Fibroblast of skin of back (primary cell): ENCODE results near the gene DENND1C.

Experiments used
- DNase-seq: peaks from one replicate; pipeline ENCODE4 v3.0.0-alpha.2; 2013

Gene DENND1C

DNA sequence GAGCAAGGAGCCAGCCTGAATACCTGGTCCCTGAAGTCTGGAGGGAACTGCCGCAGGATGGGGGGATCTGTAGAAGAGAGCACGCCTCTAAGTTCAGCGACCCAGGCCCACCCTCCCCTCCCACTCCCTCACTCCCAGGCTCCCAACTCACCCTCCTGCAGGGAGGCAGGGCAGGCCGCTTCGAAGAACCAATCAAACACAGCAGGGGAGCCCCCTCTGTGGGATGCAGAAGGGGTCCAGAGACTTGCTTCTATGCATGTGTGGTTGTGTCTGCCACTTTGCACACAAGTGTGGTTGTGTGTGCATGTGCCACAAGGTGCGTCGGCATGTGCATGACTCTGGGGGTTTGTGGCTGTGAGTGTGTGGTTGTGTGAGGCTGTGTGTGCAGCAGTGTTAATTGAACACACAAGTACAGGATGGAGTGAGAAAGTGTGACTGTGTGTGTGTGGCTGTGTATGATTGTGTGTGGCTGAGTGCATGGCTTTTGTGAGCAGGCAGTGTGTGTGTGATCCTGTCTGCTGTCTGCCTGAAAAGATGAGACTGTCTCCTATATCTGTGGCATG, 1.7 kb downstream of the DENND1C start:
- DNase-seq, result no peak

DNA sequence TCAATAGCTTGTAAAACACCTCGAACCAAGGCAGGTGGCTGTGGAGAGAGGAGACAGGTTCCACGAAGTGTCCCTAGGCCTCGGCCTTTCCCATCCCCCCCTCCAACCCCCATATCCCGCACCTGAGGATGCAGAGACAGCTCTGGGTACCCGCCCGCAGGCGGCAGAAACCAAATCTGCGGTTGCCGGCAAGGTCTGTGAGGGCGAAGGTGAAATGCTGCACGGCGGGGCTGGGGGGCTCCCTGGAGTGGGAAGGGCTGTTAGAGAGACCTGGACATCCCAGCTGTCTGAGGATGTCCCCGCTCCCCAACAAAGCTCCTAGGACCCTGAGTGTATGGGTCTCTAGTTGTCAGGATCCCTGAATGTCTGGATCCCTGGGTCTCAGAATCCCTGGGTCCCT, 2.8 kb downstream of the DENND1C start:
- no peak for DNase-seq

DNA sequence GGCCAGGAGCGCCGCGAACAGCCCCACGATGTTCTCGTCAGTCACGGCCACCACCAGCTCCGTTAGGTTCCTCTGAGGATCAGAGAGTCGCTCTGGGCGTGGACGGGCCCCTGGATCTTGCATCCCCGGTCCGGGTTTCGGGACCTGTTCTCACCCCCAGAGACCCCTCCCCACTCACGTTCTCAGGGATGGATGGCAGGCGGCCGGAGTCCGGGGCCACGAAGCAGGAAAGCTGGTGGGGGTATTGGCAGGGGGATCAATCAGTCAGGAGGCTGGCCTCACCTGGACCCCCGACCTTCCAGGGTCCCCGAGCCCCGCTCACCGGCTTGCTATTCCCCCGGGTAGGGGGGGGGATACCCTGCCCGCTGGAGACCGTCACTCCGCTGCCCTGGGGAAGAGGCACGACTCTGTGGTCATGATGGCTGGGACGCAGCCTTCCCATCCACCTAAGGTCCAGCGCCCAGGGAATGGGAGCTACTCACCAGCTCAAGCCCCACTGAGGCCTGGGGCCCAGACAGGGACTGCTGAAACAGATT, 4.6 kb downstream of the DENND1C start:
- DNase-seq, result no peak

DNA sequence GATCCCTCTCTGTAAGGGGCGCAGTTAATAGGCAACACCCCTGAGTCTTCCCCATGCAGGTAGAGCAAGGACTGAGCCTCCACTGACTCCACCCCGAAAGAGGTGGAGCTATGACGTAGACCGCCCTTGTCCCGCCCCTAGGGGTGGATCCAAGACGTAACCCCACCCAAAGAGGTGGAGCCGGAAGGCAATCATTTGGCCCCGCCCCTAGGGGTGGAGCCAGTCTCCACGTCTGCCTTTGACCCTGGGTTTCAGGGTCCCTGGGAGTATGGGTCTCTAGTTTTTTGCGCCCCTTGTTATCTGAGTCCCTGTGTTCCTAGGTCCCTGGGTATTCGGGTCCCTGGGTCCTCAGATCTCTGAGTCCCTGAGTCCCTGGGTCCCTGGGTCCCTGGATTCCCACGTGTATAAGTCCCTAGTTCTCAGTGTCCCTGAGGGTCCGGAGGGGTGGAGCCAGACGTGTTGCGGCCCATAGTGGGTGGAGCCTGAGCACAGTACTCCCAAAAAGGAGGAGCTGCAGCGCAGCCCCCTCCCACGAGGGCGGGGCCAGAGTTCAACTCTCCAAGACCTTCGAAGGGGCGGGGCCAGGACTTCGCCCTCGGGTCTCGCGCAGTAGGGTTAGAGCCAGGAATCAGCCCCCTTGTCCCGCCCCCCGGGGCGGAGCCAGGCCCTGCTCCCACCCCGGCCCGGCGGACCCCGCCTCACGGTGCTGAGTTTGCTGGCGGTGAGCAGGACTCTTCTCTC, 5.3 kb downstream of the DENND1C start:
- peak; percentile 43 for DNase-seq

DNA sequence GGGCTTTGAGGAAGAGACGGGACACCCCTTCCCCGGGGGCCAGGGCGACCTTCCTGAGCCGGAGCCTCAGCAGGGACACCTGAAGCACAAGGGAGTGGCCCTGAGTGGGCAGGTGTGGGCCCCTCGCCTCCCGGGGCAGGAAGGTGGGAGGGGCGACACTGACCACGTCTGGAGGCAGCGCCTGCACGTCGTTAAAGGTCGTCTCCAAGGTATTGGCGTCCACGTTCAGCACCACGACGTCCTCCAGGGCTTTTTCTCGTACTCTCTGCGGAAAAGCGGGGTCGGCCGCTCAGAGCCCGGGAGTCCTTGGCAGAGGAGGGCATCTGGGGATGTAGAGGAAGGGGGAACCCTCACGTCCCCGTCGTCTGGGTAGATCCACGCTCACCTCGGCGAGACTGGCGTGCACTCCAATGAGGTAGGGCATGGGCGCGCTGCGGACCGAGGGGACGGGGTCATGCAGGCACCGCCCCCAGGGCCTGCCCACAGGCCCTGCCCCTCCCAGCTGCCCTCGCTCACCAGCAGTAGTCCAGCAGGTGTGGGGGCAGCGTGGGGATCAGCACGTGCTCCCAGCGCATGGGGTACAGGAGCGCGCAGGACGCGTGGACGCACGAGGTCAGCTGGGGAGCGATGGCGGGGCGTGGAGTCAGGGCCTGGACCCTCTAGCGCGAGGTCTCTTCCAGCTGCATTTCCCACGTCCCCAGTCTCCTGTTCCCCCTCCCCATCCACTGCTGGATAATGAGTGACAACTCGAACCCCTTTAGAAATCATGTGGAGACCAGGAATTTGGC, 6.1 kb downstream of the DENND1C start:
- no peak for DNase-seq

DNA sequence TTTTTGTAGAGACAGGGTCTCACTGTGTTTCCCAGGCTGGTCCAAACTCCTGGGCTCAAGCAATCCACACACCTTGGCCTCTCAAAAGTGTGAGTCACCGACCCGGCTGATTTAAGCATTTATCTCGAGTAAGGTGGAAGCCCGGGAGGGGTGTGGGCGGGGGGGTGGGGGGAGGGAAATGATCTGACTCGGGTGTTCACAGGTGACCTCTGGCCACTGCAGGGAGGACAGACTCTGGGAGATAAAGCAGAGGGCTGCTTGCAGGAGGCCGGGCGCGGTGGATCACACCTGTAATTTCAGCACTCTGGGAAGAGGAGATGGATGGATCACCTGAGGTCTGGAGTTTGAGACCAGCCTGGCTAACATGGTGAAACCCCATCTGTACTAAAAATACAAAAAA, 7.9 kb downstream of the DENND1C start:
- no peak for DNase-seq

DNA sequence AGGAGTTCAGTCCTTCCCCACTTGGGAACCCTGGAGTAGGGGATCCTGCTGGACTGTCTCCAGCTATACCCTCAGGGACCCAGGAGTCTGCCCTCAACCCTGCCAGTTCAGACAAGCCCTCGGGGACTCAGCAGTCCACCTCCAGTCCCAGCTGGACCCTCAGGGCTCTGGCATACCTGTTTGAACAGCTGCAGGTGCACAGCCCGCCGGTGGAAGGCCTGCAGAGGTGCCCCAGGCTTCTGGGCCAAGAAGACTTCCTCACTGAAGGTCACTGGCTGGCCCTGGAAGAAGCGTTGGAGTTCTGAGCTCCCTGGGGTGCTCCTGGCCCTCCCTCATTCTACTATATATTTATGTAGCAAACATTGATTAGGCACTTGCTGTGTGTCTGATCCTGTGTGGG, 8.9 kb downstream of the DENND1C start:
- DNase-seq, result no peak

DNA sequence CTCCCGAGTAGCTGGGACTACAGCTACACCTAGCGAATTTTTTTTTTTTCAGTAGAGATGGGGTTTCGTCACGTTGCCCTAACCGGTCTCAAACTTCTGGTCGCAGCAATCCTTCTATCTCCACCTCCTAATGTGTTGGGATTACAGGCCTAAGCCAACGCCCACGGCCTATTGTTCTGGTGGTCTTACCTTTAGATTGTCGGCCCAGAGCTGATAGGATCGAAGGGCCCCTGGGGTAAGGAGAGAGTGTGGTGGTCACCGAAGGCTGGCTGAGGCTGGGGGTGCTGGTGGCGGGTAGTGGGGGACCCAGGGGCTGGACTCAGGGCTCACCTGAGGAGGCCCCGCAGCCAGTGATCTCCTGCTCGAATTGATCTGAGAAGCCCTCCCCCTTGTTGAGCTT, 10.5 kb downstream of the DENND1C start:
- no peak for DNase-seq

DNA sequence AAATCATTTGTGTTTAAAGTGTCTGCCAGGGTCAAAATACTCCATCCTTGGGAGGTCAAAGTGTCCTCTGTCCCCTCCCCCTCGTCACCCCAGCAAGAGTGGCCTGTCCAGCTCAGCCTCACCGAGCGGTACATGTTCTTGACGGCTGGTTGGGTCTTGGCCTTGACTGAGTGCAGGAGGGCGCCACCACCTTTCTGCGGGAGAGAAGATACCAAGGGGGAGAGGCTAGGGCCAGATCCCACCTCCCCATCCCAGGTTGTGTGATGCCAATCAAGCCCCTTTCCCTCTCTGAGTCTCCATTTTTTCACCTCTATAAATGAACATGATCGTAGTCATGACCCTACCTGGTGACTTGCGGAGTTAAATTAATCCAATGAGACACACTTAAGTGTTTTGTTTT, 11.4 kb downstream of the DENND1C start:
- no peak for DNase-seq

DNA sequence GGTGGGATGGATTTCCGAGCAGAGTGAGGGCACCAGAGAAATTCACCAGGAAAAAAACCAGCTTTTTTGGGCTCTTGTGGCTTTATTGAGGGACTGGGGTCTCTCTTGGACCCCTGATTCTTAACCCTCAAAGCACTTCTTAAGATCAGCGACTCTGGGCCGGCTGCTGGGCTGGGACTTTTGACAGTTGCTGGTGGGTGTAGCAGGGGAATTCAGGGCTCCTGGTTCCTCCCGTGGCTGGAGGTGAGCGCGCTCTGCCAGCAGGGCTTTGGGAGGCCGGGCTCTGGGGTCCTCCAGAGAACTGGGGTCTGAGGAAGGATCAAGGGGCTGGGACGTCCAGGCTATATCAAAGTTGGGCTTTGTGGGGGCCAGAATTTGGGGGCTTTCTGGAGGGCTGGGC, 14.2 kb downstream of the DENND1C start:
- no peak for DNase-seq

DNA sequence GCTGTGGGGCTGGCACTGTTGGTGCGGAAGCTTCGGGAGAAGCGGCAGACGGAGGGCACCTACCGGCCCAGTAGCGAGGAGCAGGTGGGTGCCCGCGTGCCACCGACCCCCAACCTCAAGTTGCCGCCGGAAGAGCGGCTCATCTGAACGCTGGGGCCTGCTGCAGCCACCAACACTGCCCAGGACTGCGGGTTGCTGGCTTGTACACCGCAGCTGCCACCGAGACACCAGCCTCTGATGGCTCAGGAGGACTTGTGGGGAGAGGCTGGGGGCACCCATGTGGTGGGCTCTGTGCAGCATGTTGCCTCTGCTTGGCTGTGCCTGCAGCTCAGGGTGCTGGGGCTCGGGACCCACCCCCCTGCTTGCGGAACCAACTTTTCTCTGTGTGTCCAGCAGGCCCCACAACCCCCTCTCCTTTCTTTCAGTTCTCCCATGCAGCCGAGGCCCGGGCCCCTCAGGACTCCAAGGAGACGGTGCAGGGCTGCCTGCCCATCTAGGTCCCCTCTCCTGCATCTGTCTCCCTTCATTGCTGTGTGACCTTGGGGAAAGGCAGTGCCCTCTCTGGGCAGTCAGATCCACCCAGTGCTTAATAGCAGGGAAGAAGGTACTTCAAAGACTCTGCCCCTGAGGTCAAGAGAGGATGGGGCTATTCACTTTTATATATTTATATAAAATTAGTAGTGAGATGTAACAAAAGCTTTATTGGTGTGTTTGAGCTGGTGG, 14.9 kb downstream of the DENND1C start:
- no peak for DNase-seq

DNA sequence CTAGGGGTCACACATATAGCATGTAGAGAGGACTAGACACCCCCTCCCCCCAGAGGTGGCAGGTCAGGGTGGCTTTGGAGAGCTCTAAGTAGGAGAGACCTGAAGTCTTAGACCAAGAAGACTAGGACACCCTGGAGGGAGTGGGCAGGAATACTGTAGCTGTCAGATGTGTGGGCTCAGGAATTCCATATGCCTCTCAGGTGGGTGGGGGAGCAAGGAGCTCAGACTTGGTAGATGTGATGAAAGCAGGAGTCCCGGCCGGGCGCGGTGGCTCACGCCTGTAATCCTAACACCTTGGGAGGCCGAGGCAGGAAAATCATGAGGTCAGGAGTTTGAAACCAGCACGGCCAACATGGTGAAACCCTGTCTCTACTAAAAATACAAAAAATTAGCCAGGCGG, 15.9 kb downstream of the DENND1C start:
- DNase-seq, result no peak

DNA sequence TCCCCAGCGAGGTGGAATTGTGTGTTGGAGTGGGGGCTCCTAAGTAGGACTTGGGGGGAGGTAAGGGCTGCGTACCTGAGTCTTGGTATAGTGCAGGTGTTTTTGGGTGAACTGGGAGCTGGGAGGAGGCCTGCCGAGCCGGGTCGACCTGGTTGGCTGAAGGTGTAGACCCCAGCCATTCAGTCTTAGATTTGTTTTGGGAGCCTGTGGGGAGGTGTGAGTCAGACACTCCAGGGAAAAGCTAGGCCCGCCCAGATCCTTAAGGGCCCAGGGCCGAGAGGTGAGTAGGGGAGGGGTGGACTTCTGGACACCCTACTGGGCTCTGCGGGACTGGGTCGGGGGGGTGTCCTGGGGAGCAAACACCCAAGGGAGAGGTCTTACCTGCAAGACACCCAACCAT, 16.6 kb downstream of the DENND1C start:
- no peak for DNase-seq

DNA sequence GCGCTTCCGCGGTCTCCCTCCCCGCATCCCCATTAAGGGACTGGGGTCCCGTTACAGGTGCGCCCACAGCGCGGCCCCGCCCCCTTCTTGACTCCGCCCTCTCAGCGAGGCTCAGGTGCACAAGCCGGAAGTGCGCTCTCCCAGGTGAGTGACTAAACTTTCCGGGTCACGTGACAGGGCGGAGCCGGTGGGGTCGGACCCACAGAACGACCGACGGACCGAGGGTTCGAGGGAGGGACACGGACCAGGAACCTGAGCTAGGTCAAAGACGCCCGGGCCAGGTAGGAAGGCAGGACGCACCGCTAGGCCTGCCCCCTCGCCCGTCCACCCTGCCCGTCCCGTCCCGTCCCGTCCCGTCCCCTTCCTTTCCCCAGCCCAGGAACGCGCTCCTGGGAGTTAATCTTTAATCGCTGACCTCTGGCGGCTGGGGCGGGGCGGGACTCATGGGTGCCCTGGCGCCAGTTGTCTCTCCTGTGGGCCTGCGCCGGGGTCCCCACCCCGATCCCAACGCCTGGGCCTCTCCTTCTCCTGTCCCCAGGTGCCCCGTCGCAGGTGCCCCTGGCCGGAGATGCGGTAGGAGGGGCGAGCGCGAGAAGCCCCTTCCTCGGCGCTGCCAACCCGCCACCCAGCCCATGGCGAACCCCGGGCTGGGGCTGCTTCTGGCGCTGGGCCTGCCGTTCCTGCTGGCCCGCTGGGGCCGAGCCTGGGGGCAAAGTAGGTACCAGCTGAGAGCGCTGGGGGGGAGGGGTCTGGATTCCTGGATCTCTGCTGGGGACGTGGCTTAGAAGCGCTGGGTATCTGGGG, 17.3 kb downstream of the DENND1C start, which contains the start of gene CRB3:
Gene CRB3 (plus strand): TSS at position 202 of the 804 bp plus-strand sequence. CDS start 431 bp downstream, at position 633.
- no peak for DNase-seq

DNA sequence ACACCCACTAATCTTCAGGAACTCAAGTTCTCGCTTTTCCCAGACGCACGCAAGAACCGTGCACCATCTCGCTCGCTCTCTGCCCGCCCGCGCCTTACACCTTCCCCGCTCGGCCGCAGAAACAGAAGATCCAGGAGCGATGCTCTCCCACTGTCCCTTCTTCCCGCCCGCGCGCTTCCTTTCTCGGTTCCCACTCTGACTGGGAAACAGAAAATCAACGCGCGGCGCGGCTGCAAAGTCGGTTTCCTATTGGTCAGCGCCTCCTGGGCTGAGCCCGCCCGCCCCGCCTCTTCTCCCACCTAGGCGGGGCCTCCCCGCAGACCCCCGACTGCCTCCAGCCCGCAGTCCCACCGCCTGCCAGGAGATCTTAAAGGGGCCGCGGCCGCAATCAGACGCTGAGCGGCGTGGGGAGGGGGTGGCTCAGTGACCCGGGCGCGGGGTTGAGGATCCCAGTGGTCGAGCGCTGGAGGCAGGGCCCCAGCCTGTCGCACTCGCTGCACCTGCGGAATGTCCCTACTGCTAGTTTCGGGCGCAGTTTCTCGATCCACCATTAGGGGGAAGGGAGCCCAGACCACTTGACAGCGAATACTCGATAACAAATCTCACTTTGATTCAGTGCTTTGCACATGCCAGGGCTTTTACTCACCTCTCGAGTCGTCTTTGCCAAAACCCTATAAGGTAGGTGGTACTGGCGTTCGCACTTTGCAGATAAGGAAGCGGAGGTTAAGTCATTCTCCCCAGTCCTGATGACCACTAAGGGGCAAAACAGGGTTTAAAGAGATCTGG, 21.3 kb downstream of the DENND1C start:
- DNase-seq, result peak; percentile 99

DNA sequence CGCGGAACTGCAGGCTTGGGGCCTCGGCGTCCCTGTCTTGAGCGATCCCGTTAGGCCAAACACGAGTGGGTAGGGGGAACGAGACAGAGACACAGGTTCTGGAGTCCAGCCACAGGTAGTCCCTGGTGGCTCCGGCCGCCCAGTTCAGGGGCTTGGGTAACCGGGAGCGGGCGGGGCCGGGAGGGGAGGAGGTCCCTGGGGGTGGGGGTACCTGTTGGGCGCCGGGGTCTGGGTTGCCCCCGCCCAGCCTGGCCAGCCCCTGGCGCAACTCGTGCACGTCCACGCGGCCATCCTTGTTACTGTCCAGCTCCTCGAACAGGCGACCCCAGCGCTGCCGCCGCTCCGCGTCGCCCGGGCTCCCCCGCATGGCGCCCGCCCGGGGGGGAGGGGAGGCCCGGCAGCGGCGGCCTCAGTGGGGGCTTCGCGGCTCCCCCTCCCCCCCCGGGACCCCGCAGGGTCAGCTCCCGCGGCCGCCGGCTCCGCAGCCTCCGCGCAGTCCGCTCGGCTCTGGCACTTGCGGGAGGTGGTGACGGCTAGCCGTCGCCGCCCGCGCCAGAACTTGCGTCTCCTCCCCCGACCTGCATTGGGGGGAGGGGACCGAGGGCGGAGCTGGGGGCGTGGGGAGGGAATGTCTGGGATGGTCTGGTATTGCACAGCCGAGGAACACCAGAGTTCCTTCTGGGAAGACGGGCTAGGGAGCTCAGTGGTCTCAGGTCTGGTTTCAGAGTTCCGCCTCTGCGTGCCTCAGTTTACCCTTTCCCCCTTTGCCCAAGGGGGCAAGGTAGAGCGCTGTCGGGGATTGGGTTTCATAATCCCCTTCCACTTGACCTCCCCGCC, 22.1 kb downstream of the DENND1C start, which contains the start of gene SLC25A23:
Gene SLC25A23 (minus strand): TSS at position 531 of the 837 bp plus-strand sequence. CDS start 164 bp downstream, at position 367.
- DNase-seq, result peak; percentile 75

DNA sequence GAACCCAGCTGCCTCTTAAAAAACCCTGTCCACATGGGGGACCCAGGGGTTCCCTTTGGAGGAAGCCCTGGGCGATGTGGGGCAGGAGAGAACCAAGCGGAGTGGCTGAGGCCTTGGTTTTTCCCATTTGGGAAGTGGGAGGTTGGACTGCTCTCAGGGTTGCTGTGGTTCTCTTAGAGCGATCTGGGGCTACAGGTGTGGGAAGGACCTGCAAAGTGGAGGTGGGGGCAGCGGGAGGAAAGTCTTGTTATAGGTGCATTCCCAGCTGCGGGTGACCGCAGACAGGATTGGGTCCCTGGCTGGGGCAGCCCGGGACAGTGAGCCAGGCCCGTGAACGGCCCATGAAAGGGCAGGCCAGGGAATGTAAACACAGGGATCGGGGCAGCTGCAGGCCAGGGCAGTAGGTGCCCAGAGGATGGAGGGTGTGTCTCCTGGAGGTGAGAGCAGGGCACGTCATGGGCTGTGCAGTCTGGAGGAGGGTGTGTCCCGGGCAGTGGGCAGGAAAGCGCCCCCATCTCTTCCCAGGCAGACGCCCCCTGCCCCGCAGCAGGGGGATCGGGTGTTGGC, 22.8 kb downstream of the DENND1C start:
- no peak for DNase-seq

DNA sequence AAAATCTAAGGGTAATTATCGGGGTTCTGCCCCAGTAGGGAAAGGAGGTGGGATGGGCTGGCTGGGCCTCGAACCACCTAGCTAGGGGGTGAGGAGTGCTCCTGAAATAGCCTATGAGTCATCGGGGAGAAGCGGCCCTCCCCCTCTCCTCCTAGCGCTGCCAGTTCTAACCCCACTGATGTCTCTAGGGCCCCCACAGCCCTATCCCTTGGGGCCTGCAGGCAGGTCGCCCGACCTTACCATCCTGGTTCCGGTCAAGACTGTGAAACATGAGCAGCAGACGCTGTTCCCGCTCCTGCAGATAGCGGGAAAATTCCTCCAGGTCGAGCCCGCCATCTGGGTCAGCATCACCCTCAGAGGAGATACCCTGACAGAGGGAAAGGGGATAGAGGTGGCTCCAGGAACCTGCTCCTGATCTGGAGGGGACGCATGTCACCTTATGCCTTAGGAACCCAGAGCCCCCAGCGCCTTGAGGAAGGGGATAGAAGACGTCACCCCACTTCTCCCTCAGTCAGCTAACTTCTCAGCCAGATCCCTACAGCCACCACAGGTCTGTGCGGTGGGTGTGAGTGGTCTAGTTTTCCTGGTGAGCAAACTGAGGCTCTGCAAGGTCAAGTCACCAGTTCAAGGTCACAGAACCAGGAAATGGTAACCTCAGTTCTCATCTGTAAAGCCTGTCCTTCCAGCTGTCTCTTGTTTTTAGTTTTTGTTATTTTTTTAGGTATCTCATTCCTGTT, 23.5 kb downstream of the DENND1C start:
- DNase-seq, result peak; percentile 16

DNA sequence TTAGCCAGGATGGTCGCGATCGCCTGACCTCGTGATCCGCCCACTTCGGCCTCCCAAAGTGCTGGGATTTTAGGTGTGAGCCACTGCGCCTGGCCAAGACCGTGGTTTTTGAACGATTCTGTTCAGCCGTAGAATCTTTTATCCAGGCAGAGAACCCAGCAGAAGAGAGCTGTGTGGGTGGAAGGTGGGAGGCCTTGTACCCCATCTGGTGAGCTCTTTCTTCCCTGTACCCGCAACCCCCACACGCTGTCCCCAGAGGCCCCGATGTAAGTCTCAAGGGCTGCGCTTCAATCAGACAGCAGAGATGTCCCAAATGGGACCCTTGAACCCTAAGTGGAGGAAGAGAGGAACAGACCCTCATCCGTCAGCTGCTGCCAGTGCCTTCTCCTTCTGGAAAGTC, 25.7 kb downstream of the DENND1C start:
- DNase-seq, result no peak
